GM10248 (cell line): ENCODE data around the gene POLRMT.

Source experiments
- CTCF ChIA-PET: fragments of 300-600 bp; sonication (Branson Sonifier 250); formaldehyde crosslinking; extraction: SDS; loops from one replicate; lab custom pipeline; 2021; ENCODE audit warnings: antibody characterized with exemption; lab: Yijun Ruan, JAX
- POLR2A ChIA-PET: fragments of 350-650 bp; sonication (Branson Sonifier 250); formaldehyde crosslinking; extraction: SDS; loops from one replicate; lab custom pipeline; 2020; ENCODE audit warnings: antibody characterized with exemption; lab: Yijun Ruan, JAX
- DNase-seq: peaks from one replicate; pipeline ENCODE4 v3.0.0; 2012; ENCODE audit errors: extremely low spot score
- CTCF ChIP-seq: IDR thresholded peaks from 2 replicates; pipeline ENCODE4 v1.5.1; 2012; ENCODE audit warnings: mild to moderate bottlenecking, low read depth; ENCODE audit errors: extremely low read depth, missing control alignments, control extremely low read depth

Gene POLRMT

GRCh38 chr19:662962-663681 lies 29.8 kb upstream of the POLRMT start, which contains the start of gene RNF126:
Gene RNF126, minus strand, starts transcription at chr19:663214. Its CDS starts 93 bp downstream, at chr19:663121.
- POLR2A ChIA-PET = no interaction called here
- CTCF ChIA-PET = interaction anchor here (0.7 to 1.5 kb wide), 4 partner anchors 14 to 71 kb away, joined by 3 to 8 read pairs (median 4); partner anchors contain the start of gene POLRMT
- no peak for TF ChIP-seq CTCF
- DNase-seq = peak; percentile 98

GRCh38 chr19:662207-662961 lies 29.0 kb upstream of the POLRMT start:
- CTCF ChIA-PET = interaction anchor here (0.9 kb wide), 1 partner anchor 17 kb away, joined by 5 read pairs; no protein-coding TSS in a partner anchor
- peak; percentile 79 for DNase-seq
- POLR2A ChIA-PET = no interaction called here
- TF ChIP-seq CTCF = no peak

GRCh38 chr19:661427-662196 lies 28.3 kb upstream of the POLRMT start:
- POLR2A ChIA-PET = no interaction called here
- peak; percentile 85 for DNase-seq
- CTCF ChIA-PET = interaction anchor here (1.1 to 1.9 kb wide), 2 partner anchors 11 to 77 kb away, joined by 3 to 8 read pairs; no protein-coding TSS in a partner anchor
- no peak for TF ChIP-seq CTCF

- DNase-seq = no peak
- TF ChIP-seq CTCF = no peak
- CTCF ChIA-PET = interaction anchor here (0.9 to 1.9 kb wide), 4 partner anchors 11 to 76 kb away, joined by 3 to 8 read pairs (median 4); no protein-coding TSS in a partner anchor
- POLR2A ChIA-PET = no interaction called here
Observed at GRCh38 chr19:660793-661426, 27.6 kb upstream of the POLRMT start.

GRCh38 chr19:658916-659839 lies 25.8 kb upstream of the POLRMT start:
- ChIA-PET CTCF (interaction anchor here (1.9 kb wide), 1 partner anchor 75 kb away, joined by 8 read pairs; no protein-coding TSS in a partner anchor), POLR2A (no interaction called here)
- DNase-seq = no peak
- no peak for TF ChIP-seq CTCF
